ENCODE results near the gene KLHL29. TPM values are rescaled to one million over a fixed set of nuclear protein-coding genes. Genes with fewer than 3 reads are reported as not detected.

Gene KLHL29
- total RNA-seq, 1 donor from 2014 or later, result 4.4 TPM

GRCh38 chr2:23508066-23508390 lies 123.0 kb downstream of the KLHL29 start:
- DNase-seq (ENCODE audit: low spot score, unreplicated experiment), result no peak
- no peaks in the 10 kb centered on the region for H3K9me3 Mint-ChIP-seq (ENCODE audit: low read depth)
- H3K27ac Mint-ChIP-seq, result no peak overlapping the region
- H3K4me1 Mint-ChIP-seq (ENCODE audit: low read depth), result peaks cover 43% of the 10 kb centered on the region
- TF ChIP-seq CTCF (IDR thresholded peaks at IDR 0.05; ENCODE audit: unreplicated experiment), result no peak
- peaks cover 50% of the 10 kb centered on the region for H3K27me3 Mint-ChIP-seq
- H3K4me3 Mint-ChIP-seq (ENCODE audit: low read depth), result no peak overlapping the region
- no peaks in the 10 kb centered on the region for H3K36me3 Mint-ChIP-seq (ENCODE audit: insufficient read depth)

- H3K27me3 Mint-ChIP-seq, result peaks cover 60% of the 10 kb centered on the region
- H3K4me3 Mint-ChIP-seq (ENCODE audit: low read depth), result no peak overlapping the region
- no peaks in the 10 kb centered on the region for H3K9me3 Mint-ChIP-seq (ENCODE audit: low read depth)
- no peak for TF ChIP-seq CTCF (IDR thresholded peaks at IDR 0.05; ENCODE audit: unreplicated experiment)
- no peak for DNase-seq (ENCODE audit: low spot score, unreplicated experiment)
- peaks cover 40% of the 10 kb centered on the region for H3K4me1 Mint-ChIP-seq (ENCODE audit: low read depth)
- no peaks in the 10 kb centered on the region for H3K36me3 Mint-ChIP-seq (ENCODE audit: insufficient read depth)
- no peak overlapping the region for H3K27ac Mint-ChIP-seq
Observed at GRCh38 chr2:23509103-23509502, 124.1 kb downstream of the KLHL29 start.

GRCh38 chr2:23509596-23510292 lies 124.8 kb downstream of the KLHL29 start:
- no peaks in the 10 kb centered on the region for H3K9me3 Mint-ChIP-seq (ENCODE audit: low read depth)
- peaks cover 40% of the 10 kb centered on the region for H3K4me1 Mint-ChIP-seq (ENCODE audit: low read depth)
- H3K4me3 Mint-ChIP-seq (ENCODE audit: low read depth), result no peak overlapping the region
- DNase-seq (ENCODE audit: low spot score, unreplicated experiment), result no peak
- no peak for TF ChIP-seq CTCF (IDR thresholded peaks at IDR 0.05; ENCODE audit: unreplicated experiment)
- H3K36me3 Mint-ChIP-seq (ENCODE audit: insufficient read depth), result no peaks in the 10 kb centered on the region
- peaks cover 67% of the 10 kb centered on the region for H3K27me3 Mint-ChIP-seq
- no peak overlapping the region for H3K27ac Mint-ChIP-seq

- H3K27ac Mint-ChIP-seq, result no peak overlapping the region
- peaks cover 71% of the 10 kb centered on the region for H3K27me3 Mint-ChIP-seq
- no peak overlapping the region for H3K4me3 Mint-ChIP-seq (ENCODE audit: low read depth)
- H3K9me3 Mint-ChIP-seq (ENCODE audit: low read depth), result no peaks in the 10 kb centered on the region
- no peaks in the 10 kb centered on the region for H3K36me3 Mint-ChIP-seq (ENCODE audit: insufficient read depth)
- H3K4me1 Mint-ChIP-seq (ENCODE audit: low read depth), result peaks cover 42% of the 10 kb centered on the region
- DNase-seq (ENCODE audit: low spot score, unreplicated experiment), result no peak
- TF ChIP-seq CTCF (IDR thresholded peaks at IDR 0.05; ENCODE audit: unreplicated experiment), result no peak
Observed at GRCh38 chr2:23510471-23510870, 125.5 kb downstream of the KLHL29 start.

GRCh38 chr2:23512778-23513177 lies 127.8 kb downstream of the KLHL29 start:
- Mint-ChIP-seq H3K27me3 (peaks cover 61% of the 10 kb centered on the region), H3K36me3 (ENCODE audit: insufficient read depth) (no peaks in the 10 kb centered on the region), H3K4me1 (ENCODE audit: low read depth) (peaks cover 36% of the 10 kb centered on the region), H3K27ac (no peak overlapping the region), H3K9me3 (ENCODE audit: low read depth) (no peaks in the 10 kb centered on the region), H3K4me3 (ENCODE audit: low read depth) (no peak overlapping the region)
- no peak for TF ChIP-seq CTCF (IDR thresholded peaks at IDR 0.05; ENCODE audit: unreplicated experiment)
- no peak for DNase-seq (ENCODE audit: low spot score, unreplicated experiment)

Measured in progenitor cell of endocrine pancreas (in vitro differentiated cells).